ENCODE measurements around the gene OR51B5. TPM values are rescaled to one million over a fixed set of nuclear protein-coding genes. Genes with fewer than 3 reads are reported as not detected.
"Not testable (repeated sequence)": the region's sequence is repeated elsewhere in the genome, so short reads cannot be mapped to it uniquely, and the experiment has no call there.

Gene OR51B5
- total RNA-seq, 4 donors from 2014 or later = not detected

GRCh38 chr11:5366856-5367255 is 23.5 kb upstream of the OR51B5 start:
- Histone ChIP-seq H3K27me3 (no peaks in the 10 kb centered on the region), H3K4me3 (no peak overlapping the region), H3K4me1 (no peaks in the 10 kb centered on the region), H3K27ac (replicated peaks in 1 of 4) (no peak overlapping the region), H3K9me3 (no peaks in the 10 kb centered on the region), H3K36me3 (no peaks in the 10 kb centered on the region)
- WGBS = 80% methylated on average over 1 of the region's 1 CpG
- TF ChIP-seq, protein P1, sequence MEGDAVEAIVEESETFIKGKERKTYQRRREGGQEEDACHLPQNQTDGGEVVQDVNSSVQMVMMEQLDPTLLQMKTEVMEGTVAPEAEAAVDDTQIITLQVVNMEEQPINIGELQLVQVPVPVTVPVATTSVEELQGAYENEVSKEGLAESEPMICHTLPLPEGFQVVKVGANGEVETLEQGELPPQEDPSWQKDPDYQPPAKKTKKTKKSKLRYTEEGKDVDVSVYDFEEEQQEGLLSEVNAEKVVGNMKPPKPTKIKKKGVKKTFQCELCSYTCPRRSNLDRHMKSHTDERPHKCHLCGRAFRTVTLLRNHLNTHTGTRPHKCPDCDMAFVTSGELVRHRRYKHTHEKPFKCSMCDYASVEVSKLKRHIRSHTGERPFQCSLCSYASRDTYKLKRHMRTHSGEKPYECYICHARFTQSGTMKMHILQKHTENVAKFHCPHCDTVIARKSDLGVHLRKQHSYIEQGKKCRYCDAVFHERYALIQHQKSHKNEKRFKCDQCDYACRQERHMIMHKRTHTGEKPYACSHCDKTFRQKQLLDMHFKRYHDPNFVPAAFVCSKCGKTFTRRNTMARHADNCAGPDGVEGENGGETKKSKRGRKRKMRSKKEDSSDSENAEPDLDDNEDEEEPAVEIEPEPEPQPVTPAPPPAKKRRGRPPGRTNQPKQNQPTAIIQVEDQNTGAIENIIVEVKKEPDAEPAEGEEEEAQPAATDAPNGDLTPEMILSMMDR (IDR thresholded peaks at IDR 0.05) = no peak
- TF ChIP-seq POLR2AphosphoS5 (IDR thresholded peaks at IDR 0.05) = no peak
- TF ChIP-seq EP300 (IDR thresholded peaks at IDR 0.05) = no peak
- TF ChIP-seq POLR2A (IDR thresholded peaks at IDR 0.05; ENCODE audit: low read depth) = no peak
- no peak for DNase-seq (ENCODE audit: extremely low spot score)
- intact Hi-C loops (cut with DNase I) = no loop called here

DNA sequence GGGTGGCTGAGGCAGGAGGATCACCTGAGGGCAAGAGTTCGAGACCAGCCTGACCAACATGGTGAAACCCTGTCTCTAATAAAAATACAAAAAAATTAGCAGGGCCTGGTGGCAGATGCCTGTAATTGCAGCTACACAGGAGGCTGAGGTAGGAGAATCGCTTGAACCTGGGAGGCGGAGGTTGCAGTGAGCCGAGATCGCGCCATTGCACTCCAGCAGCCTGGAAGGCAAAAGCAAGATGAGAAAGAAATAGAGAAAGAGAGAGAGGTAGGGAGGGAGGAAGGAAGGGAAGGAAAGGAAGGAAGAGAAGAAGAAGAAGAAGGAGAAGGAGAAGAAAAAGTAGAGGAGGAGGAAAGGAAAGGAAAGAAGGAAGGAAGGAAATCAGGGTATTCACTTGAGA is 23.0 kb upstream of the OR51B5 start:
- H3K4me3 ChIP-seq; H3K4me1 ChIP-seq; H3K36me3 ChIP-seq; H3K9me3 ChIP-seq; DNase-seq (ENCODE audit: extremely low spot score); H3K27me3 ChIP-seq; intact Hi-C loops (cut with DNase I); H3K27ac ChIP-seq (replicated peaks in 1 of 4): not testable (repeated sequence)
- WGBS = 86% methylated on average over 6 of the region's 6 CpGs

DNA sequence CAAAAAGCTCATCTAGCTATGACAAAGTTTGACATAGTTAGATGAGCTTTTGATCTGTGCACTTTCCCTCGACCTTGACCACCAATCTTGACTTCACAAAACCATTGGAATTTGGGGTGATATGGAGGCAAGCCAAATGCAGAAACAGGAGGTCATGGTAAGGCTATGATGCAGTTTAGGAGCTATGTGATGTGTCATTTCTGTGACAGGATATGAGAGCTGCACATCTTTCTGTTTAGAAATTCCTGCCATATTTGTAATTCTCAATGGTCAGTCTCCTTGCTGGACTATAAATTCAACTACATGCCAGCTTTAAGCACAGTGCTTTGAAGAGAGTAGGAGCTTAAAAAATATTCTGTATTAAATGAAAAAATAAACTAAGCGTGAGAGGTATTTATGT is 20.9 kb upstream of the OR51B5 start:
- TF ChIP-seq, protein P1 (IDR thresholded peaks at IDR 0.05) = no peak
- TF ChIP-seq EP300 (IDR thresholded peaks at IDR 0.05) = no peak
- no peak for TF ChIP-seq POLR2A (IDR thresholded peaks at IDR 0.05; ENCODE audit: low read depth)
- no peak for TF ChIP-seq POLR2AphosphoS5 (IDR thresholded peaks at IDR 0.05)
- intact Hi-C loops (cut with DNase I) = no loop called here
- H3K27ac ChIP-seq (replicated peaks in 1 of 4) = no peak overlapping the region
- no peak for DNase-seq (ENCODE audit: extremely low spot score)
- H3K4me3 ChIP-seq = no peak overlapping the region
- WGBS = 34% methylated on average over 2 of the region's 2 CpGs
- H3K4me1 ChIP-seq = no peaks in the 10 kb centered on the region
- H3K36me3 ChIP-seq = no peaks in the 10 kb centered on the region
- no peaks in the 10 kb centered on the region for H3K9me3 ChIP-seq
- H3K27me3 ChIP-seq = no peaks in the 10 kb centered on the region

GRCh38 chr11:5363679-5364078 is 20.4 kb upstream of the OR51B5 start:
- H3K27ac ChIP-seq (replicated peaks in 1 of 4) = no peak overlapping the region
- no peaks in the 10 kb centered on the region for H3K9me3 ChIP-seq
- TF ChIP-seq, protein P1 (IDR thresholded peaks at IDR 0.05) = no peak
- no peak for TF ChIP-seq POLR2A (IDR thresholded peaks at IDR 0.05; ENCODE audit: low read depth)
- TF ChIP-seq POLR2AphosphoS5 (IDR thresholded peaks at IDR 0.05) = no peak
- H3K36me3 ChIP-seq = no peaks in the 10 kb centered on the region
- intact Hi-C loops (cut with DNase I) = no loop called here
- WGBS = 85% methylated on average over 1 of the region's 1 CpG
- no peak for DNase-seq (ENCODE audit: extremely low spot score)
- H3K4me1 ChIP-seq = no peaks in the 10 kb centered on the region
- H3K27me3 ChIP-seq = no peaks in the 10 kb centered on the region
- H3K4me3 ChIP-seq = no peak overlapping the region

DNA sequence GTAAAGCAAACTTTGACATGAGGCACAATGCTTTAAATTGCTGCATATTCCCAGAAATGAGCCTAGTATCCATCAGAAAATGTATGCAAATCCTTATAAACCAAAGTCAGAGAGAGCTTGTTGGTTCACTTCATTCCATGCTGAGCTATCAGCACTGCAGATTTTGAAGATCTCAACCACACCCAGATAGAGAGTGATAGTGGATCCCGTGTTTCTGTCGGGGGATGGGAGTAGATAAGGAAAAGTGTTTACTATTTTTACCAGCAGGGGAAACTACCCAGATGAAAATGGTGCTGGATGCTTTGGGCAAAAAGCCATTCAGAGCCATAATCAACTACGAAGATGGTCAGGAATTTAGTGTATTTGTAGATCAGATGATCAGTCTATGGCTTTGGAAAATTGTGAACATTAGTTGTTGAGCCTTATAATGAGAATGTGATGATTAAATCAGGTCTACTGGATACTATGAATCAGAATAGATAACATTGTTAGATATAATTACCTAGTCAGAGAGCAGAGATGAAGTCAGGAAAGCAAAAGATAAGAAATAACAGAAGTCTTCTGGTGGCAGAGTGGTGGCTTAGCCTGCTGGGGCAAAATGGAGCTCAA is 18.8 kb upstream of the OR51B5 start:
- 77% methylated on average over 3 of the region's 3 CpGs for WGBS
- Histone ChIP-seq H3K9me3 (no peaks in the 10 kb centered on the region), H3K27me3 (no peaks in the 10 kb centered on the region), H3K36me3 (no peaks in the 10 kb centered on the region), H3K4me3 (no peak overlapping the region), H3K27ac (replicated peaks in 1 of 4) (no peak overlapping the region), H3K4me1 (no peaks in the 10 kb centered on the region)
- intact Hi-C loops (cut with DNase I) = no loop called here
- no peak for DNase-seq (ENCODE audit: extremely low spot score)
- no peak for TF ChIP-seq POLR2AphosphoS5 (IDR thresholded peaks at IDR 0.05)
- TF ChIP-seq EP300 (IDR thresholded peaks at IDR 0.05) = no peak
- no peak for TF ChIP-seq POLR2A (IDR thresholded peaks at IDR 0.05; ENCODE audit: low read depth)
- TF ChIP-seq, protein P1 (IDR thresholded peaks at IDR 0.05) = no peak

GRCh38 chr11:5356031-5356430 is 12.7 kb upstream of the OR51B5 start:
- H3K36me3 ChIP-seq; H3K4me3 ChIP-seq; H3K4me1 ChIP-seq; intact Hi-C loops (cut with DNase I); H3K9me3 ChIP-seq; H3K27ac ChIP-seq (replicated peaks in 1 of 4); DNase-seq (ENCODE audit: extremely low spot score); H3K27me3 ChIP-seq: not testable (repeated sequence)
- WGBS = 82% methylated on average over 5 of the region's 5 CpGs
